GM18526 (cell line): ENCODE results near the gene CLDND1.

Experiments used
- POLR2A ChIP-seq: IDR thresholded peaks from 3 replicates; pipeline ENCODE4 v1.6.1; 2011; ENCODE audit not compliant: insufficient read length; ENCODE audit errors: extremely low read depth

The CLDND1 gene

GRCh38 chr3:98554580-98554979 is 31.9 kb upstream of the CLDND1 start:
- no peak for TF ChIP-seq POLR2A

GRCh38 chr3:98553753-98554152 is 31.1 kb upstream of the CLDND1 start:
- no peak for TF ChIP-seq POLR2A

- no peak for TF ChIP-seq POLR2A
These were observed 30.4 kb upstream of the CLDND1 start for GRCh38 chr3:98553021-98553563.

- no peak for TF ChIP-seq POLR2A
These were observed 29.7 kb upstream of the CLDND1 start for GRCh38 chr3:98552232-98553020.

- no peak for TF ChIP-seq POLR2A
These were observed 29.1 kb upstream of the CLDND1 start for GRCh38 chr3:98551754-98552153.

- no peak for TF ChIP-seq POLR2A
These were observed 28.5 kb upstream of the CLDND1 start for GRCh38 chr3:98551236-98551635.

GRCh38 chr3:98550833-98551232 is 28.1 kb upstream of the CLDND1 start:
- no peak for TF ChIP-seq POLR2A

GRCh38 chr3:98548544-98548943 is 25.8 kb upstream of the CLDND1 start:
- no peak for TF ChIP-seq POLR2A

GRCh38 chr3:98545940-98546339 is 23.2 kb upstream of the CLDND1 start:
- TF ChIP-seq POLR2A: no peak

GRCh38 chr3:98542623-98543022 is 19.9 kb upstream of the CLDND1 start:
- TF ChIP-seq POLR2A: no peak

- TF ChIP-seq POLR2A: no peak
These were observed 19.0 kb upstream of the CLDND1 start for GRCh38 chr3:98541695-98542094.

- no peak for TF ChIP-seq POLR2A
These were observed 17.6 kb upstream of the CLDND1 start for GRCh38 chr3:98540346-98540745.

- peak; percentile 64 for TF ChIP-seq POLR2A
These were observed 13.8 kb upstream of the CLDND1 start for GRCh38 chr3:98536456-98537017.

GRCh38 chr3:98534734-98535133 is 12.0 kb upstream of the CLDND1 start:
- no peak for TF ChIP-seq POLR2A

GRCh38 chr3:98534168-98534567 is 11.5 kb upstream of the CLDND1 start:
- no peak for TF ChIP-seq POLR2A
